ENCODE data around the gene KLK5. TPM values are rescaled to one million over a fixed set of nuclear protein-coding genes. Genes with fewer than 3 reads are reported as not detected.

Gene KLK5, protein sequence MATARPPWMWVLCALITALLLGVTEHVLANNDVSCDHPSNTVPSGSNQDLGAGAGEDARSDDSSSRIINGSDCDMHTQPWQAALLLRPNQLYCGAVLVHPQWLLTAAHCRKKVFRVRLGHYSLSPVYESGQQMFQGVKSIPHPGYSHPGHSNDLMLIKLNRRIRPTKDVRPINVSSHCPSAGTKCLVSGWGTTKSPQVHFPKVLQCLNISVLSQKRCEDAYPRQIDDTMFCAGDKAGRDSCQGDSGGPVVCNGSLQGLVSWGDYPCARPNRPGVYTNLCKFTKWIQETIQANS
- 100 to 1,000 TPM in 3 of 4 donors, 10 to 100 TPM in 1; 40.3 to 299 (median 177) TPM for total RNA-seq

DNA sequence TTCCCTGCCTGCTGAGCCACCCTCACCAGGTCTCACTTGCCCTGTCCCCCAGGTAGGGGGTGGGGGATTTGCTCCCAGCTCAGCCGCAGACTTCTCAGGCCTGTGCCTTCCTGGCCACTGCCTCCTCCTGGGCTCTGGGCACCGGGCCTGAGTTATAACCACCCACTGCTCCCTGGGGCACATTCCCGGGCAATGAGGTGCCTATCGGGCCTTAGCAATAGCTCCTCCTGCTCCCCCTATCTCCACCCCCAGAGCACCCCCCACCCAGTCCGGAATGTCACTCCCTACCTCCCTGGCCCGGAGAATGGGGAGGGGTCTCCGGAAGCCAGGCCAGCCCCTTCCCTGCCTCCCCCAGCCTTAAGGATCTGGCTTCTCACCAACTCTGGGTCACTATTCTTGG is at the start of gene KLK5:
TSS of gene KLK5 (minus strand) at position 129 of the 400 bp plus-strand sequence. CDS start 381 bp downstream, outside the sequence.
- no peak within 1 kb of the TSS for H3K27ac ChIP-seq
- peaks cover 8% of the 10 kb centered on the region for H3K4me1 ChIP-seq
- H3K36me3 ChIP-seq, result no peaks in the 10 kb centered on the region
- peak within 1 kb of the TSS; percentile 31 for H3K4me3 ChIP-seq
- no peak for DNase-seq (ENCODE audit: low spot score in 2 of 2)
- peaks cover 18% of the 10 kb centered on the region for H3K27me3 ChIP-seq
- no peaks in the 10 kb centered on the region for H3K9me3 ChIP-seq
- WGBS, result 7% methylated on average over 7 of the region's 7 CpGs
- TF ChIP-seq, protein P1, sequence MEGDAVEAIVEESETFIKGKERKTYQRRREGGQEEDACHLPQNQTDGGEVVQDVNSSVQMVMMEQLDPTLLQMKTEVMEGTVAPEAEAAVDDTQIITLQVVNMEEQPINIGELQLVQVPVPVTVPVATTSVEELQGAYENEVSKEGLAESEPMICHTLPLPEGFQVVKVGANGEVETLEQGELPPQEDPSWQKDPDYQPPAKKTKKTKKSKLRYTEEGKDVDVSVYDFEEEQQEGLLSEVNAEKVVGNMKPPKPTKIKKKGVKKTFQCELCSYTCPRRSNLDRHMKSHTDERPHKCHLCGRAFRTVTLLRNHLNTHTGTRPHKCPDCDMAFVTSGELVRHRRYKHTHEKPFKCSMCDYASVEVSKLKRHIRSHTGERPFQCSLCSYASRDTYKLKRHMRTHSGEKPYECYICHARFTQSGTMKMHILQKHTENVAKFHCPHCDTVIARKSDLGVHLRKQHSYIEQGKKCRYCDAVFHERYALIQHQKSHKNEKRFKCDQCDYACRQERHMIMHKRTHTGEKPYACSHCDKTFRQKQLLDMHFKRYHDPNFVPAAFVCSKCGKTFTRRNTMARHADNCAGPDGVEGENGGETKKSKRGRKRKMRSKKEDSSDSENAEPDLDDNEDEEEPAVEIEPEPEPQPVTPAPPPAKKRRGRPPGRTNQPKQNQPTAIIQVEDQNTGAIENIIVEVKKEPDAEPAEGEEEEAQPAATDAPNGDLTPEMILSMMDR (IDR thresholded peaks at IDR 0.05), result no peak
- TF ChIP-seq POLR2AphosphoS5 (IDR thresholded peaks at IDR 0.05) (no peak), POLR2A (IDR thresholded peaks at IDR 0.05) (no peak), EP300 (IDR thresholded peaks at IDR 0.05) (no peak)

DNA sequence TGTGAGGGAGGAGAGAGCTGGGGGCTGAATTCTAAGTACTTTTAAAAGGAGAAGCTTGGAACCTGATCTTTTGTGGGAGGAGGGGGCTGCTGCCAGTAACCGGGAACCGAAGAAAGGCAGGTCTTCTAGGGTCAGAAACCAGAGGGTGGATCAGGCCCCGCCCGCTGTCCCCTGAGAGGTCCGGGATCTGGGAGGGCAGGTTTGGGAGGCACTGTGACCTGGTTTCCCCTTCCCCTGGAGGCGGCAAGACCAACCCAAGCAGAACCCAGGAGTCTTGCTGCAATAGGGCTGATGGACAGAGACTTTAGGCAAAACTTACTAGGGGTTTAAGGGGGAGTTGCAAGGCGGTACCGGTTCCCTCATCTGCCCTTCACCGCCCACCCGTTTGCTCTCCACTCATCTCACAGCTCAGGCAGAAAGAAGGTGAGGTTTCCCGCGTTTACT is 49.3 kb upstream of the KLK5 start:
- WGBS, result 26% methylated on average over 12 of the region's 12 CpGs
- Histone ChIP-seq H3K4me1 (peaks cover 21% of the 10 kb centered on the region), H3K4me3 (peak overlapping the region; percentile 35), H3K36me3 (no peaks in the 10 kb centered on the region), H3K27ac (peak overlapping the region; percentile 65), H3K27me3 (peaks cover 53% of the 10 kb centered on the region), H3K9me3 (no peaks in the 10 kb centered on the region)
- TF ChIP-seq EP300 (IDR thresholded peaks at IDR 0.05) (no peak), POLR2A (IDR thresholded peaks at IDR 0.05) (no peak), POLR2AphosphoS5 (IDR thresholded peaks at IDR 0.05) (no peak)
- TF ChIP-seq, protein P1 (IDR thresholded peaks at IDR 0.05), result no peak
- no peak for DNase-seq (ENCODE audit: low spot score in 2 of 2)

DNA sequence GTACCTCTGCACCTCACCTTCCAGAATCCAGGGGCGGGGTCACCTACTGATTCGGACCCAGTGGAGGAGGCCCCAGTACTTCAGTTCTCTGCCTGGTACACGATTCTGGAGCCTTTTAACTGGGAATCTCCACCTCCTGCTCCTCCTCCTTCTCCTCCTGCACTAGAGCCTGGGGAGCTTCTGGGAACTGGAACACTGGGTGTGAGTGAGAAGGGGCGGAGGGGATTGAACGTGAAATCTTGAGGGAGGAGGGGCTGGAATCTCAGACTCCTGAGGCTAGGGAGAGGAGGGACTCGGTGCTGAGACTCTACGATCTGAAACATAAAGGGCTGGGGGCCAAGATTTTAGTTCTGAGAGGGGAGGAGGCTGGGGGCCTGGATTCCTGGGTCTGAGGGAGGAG is 48.7 kb upstream of the KLK5 start, which contains the start of gene KLK8:
TSS of gene KLK8 (minus strand) at position 90 of the 400 bp plus-strand sequence. CDS start 437 bp downstream, outside the sequence.
- Histone ChIP-seq H3K27me3 (peaks cover 50% of the 10 kb centered on the region), H3K4me1 (peaks cover 21% of the 10 kb centered on the region), H3K9me3 (no peaks in the 10 kb centered on the region), H3K27ac (peak within 1 kb of the TSS; percentile 65), H3K36me3 (no peaks in the 10 kb centered on the region), H3K4me3 (peak within 1 kb of the TSS; percentile 35)
- TF ChIP-seq POLR2A (IDR thresholded peaks at IDR 0.05), result no peak
- no peak for TF ChIP-seq POLR2AphosphoS5 (IDR thresholded peaks at IDR 0.05)
- TF ChIP-seq EP300 (IDR thresholded peaks at IDR 0.05), result no peak
- TF ChIP-seq, protein P1 (IDR thresholded peaks at IDR 0.05), result no peak
- no peak for DNase-seq (ENCODE audit: low spot score in 2 of 2)
- 15% methylated on average over 7 of the region's 7 CpGs for WGBS

DNA sequence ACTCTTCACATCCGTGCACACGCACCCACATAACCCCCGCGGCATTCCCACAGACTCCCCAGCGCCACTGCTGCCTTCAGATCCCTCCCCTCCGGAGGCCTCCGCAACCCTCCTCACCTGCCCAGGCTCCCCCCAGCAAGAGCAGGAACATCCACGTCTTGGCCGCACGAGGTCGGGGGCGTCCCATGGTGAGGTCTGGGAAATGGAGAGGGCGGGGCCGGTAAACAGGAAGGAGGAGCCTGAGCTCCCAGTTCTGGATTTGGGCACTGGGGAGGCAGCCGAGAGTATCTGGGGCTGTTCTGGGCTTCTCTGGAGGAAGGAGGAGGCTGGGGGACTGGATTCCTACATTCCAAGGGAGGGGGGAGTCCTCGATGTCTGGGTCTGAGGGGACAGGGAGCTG is 48.1 kb upstream of the KLK5 start:
- WGBS, result 31% methylated on average over 15 of the region's 16 CpGs
- peak overlapping the region; percentile 35 for H3K4me3 ChIP-seq
- H3K27me3 ChIP-seq, result peaks cover 46% of the 10 kb centered on the region

DNA sequence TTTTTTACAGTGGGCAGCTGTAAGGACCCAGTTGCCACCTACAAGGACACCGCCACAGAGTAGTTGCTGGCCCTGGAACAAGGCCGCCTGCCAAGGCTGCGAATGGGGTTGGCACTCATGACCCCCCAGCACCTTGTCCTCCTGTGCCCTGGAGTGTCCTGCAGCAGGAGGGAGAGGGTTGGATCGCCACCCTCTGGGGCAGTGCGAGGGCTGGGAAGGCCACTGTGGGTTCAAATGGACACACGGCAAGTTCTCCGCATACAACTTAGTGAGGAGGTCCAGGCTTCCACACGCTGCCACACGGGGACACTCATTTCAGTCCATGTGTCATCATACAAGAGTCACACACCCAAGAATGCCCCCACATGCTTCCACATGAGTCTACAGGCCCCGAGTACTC is 47.6 kb upstream of the KLK5 start:
- peak overlapping the region; percentile 35 for H3K4me3 ChIP-seq
- H3K36me3 ChIP-seq, result no peaks in the 10 kb centered on the region
- TF ChIP-seq POLR2A (IDR thresholded peaks at IDR 0.05) (no peak), EP300 (IDR thresholded peaks at IDR 0.05) (no peak), POLR2AphosphoS5 (IDR thresholded peaks at IDR 0.05) (no peak)
- TF ChIP-seq, protein P1 (IDR thresholded peaks at IDR 0.05), result no peak
- 94% methylated on average over 3 of the region's 10 CpGs for WGBS
- H3K4me1 ChIP-seq, result peaks cover 21% of the 10 kb centered on the region
- H3K9me3 ChIP-seq, result no peaks in the 10 kb centered on the region
- no peak for DNase-seq (ENCODE audit: low spot score in 2 of 2)
- H3K27ac ChIP-seq, result no peak overlapping the region
- H3K27me3 ChIP-seq, result peaks cover 46% of the 10 kb centered on the region

More for the DNA sequence above, 48.1 kb upstream of the KLK5 start:
- peaks cover 21% of the 10 kb centered on the region for H3K4me1 ChIP-seq
- H3K9me3 ChIP-seq, result no peaks in the 10 kb centered on the region
- no peak for DNase-seq (ENCODE audit: low spot score in 2 of 2)
- peak overlapping the region; percentile 65 for H3K27ac ChIP-seq
- TF ChIP-seq POLR2A (IDR thresholded peaks at IDR 0.05) (no peak), EP300 (IDR thresholded peaks at IDR 0.05) (no peak), POLR2AphosphoS5 (IDR thresholded peaks at IDR 0.05) (no peak)
- TF ChIP-seq, protein P1 (IDR thresholded peaks at IDR 0.05), result no peak
- no peaks in the 10 kb centered on the region for H3K36me3 ChIP-seq
